GM23248 (cell line): ENCODE results near the gene MPC1. TPM values are rescaled to one million over a fixed set of nuclear protein-coding genes. Genes with fewer than 3 reads are reported as not detected.
A peak's percentile ranks its signal among the peaks of the same experiment; 100 is the strongest.

Source experiments
- DNase-seq: peaks from one replicate; pipeline ENCODE4 v3.0.0-alpha.2; 2015
- H2AFZ ChIP-seq: fragments of 200-600 bp; sonication (generic); 2 replicates; pipeline ENCODE4 v1.6.1; 2016; ENCODE audit warnings: antibody characterized with exemption
- H3F3A ChIP-seq: fragments of 200-600 bp; sonication (generic); 2 replicates; pipeline ENCODE4 v1.6.1; 2016; ENCODE audit warnings: mild to moderate bottlenecking, antibody characterized with exemption, mixed run types; ENCODE audit not compliant: insufficient read depth
- H3K27ac ChIP-seq: fragments of 200-600 bp; sonication (generic); 2 replicates; pipeline ENCODE4 v1.5.1; 2016; ENCODE audit warnings: mild to moderate bottlenecking
- H3K27me3 ChIP-seq: fragments of 200-600 bp; sonication (generic); replicated peaks from 2 replicates; pipeline ENCODE4 v1.6.1; 2016; ENCODE audit warnings: mild to moderate bottlenecking; ENCODE audit not compliant: insufficient read depth
- H3K36me3 ChIP-seq: fragments of 200-600 bp; sonication (generic); 2 replicates; pipeline ENCODE4 v1.6.1; 2016; ENCODE audit warnings: low read depth, mild to moderate bottlenecking
- H3K4me1 ChIP-seq: fragments of 200-600 bp; sonication (generic); 2 replicates; pipeline ENCODE4 v1.6.1; 2016; ENCODE audit warnings: mild to moderate bottlenecking; ENCODE audit not compliant: insufficient read depth
- H3K4me2 ChIP-seq: fragments of 200-600 bp; sonication (generic); one replicate; pipeline ENCODE4 v1.6.1; 2016; ENCODE audit warnings: mild to moderate bottlenecking; ENCODE audit not compliant: unreplicated experiment
- H3K4me3 ChIP-seq: fragments of 200-600 bp; sonication (generic); 2 replicates; pipeline ENCODE4 v1.5.1; 2016; ENCODE audit warnings: mild to moderate bottlenecking
- H3K79me2 ChIP-seq: fragments of 200-600 bp; sonication (generic); 2 replicates; pipeline ENCODE4 v1.6.1; 2016; ENCODE audit warnings: mild to moderate bottlenecking; ENCODE audit not compliant: insufficient read depth
- H3K9ac ChIP-seq: fragments of 200-600 bp; sonication (generic); 2 replicates; pipeline ENCODE4 v1.6.1; 2016; ENCODE audit warnings: mild to moderate bottlenecking
- H3K9me2 ChIP-seq: fragments of 200-600 bp; sonication (generic); 2 replicates; pipeline ENCODE4 v1.6.1; 2016; ENCODE audit warnings: mixed run types, mild to moderate bottlenecking, moderate library complexity; ENCODE audit not compliant: insufficient read depth
- H3K9me3 ChIP-seq: fragments of 200-600 bp; sonication (generic); one replicate; pipeline ENCODE4 v1.6.1; 2017; ENCODE audit warnings: low read depth
- H4K20me1 ChIP-seq: fragments of 200-600 bp; sonication (generic); 2 replicates; pipeline ENCODE4 v1.6.0; 2016; ENCODE audit not compliant: insufficient read depth
- EZH2 ChIP-seq: fragments of 200-600 bp; sonication (generic); IDR thresholded peaks from 2 replicates; pipeline ENCODE4 v1.6.1; 2018; ENCODE audit warnings: antibody characterized with exemption, mild to moderate bottlenecking; ENCODE audit not compliant: insufficient read depth, poor library complexity, severe bottlenecking
- EZH2phosphoT487 ChIP-seq: fragments of 200-600 bp; sonication (generic); IDR thresholded peaks from 2 replicates; pipeline ENCODE4 v1.6.1; 2018; ENCODE audit warnings: antibody characterized with exemption, moderate library complexity, mild to moderate bottlenecking, low read depth; ENCODE audit not compliant: insufficient read depth
- WGBS, 2 experiments: methylation state at CpG; one replicate each; pipeline ENCODE4 v1.1.6; 2015 to 2017; ENCODE audit warnings: low lambda C conversion rate in 2 of 2, low coverage in 1 of 2; ENCODE audit errors: missing lambda C conversion rate in 2 of 2; 5-methylcytosine and 5-hydroxymethylcytosine counted together
- in situ Hi-C: fragments of 300-500 bp; cut with MboI; formaldehyde crosslinking; loops from 2 replicates; pipeline ENCODE4 v1.15.0; 2020
- polyA plus RNA-seq: library from polyadenylated mRNA; unstranded; fragments of >200 nt; fragmentation: Nextera tagmentation; extraction: Ambion mirVana; gene quantifications from 2 replicates; pipeline ENCODE4 v1.2.1, GENCODE V29; 2016
- total RNA-seq: library from RNA; depleted of rRNA; stranded (reverse); fragments of >200 nt; shearing (Covaris generic); gene quantifications from 2 replicates; pipeline ENCODE4 v1.2.3, GENCODE V29; 2014

Gene MPC1
- total and polyA plus RNA-seq, 2 experiments from 2014 or later = 41.9 to 76.2 TPM

- no peak for DNase-seq
- Histone ChIP-seq H3K4me1 (no peaks in the 10 kb centered on the region), H3K27me3 (no peaks in the 10 kb centered on the region), H3K9ac (no peak overlapping the region), H3K4me3 (no peak overlapping the region), H3F3A (no peaks in the 10 kb centered on the region), H4K20me1 (no peaks in the 10 kb centered on the region), H3K9me3 (no peaks in the 10 kb centered on the region), H3K79me2 (no peaks in the 10 kb centered on the region), H2AFZ (no peak overlapping the region), H3K4me2 (no peak overlapping the region), H3K9me2 (no peaks in the 10 kb centered on the region), H3K36me3 (peaks cover 5% of the 10 kb centered on the region; the same call in 1 of the 2 replicates), H3K27ac (no peak overlapping the region)
- WGBS, 2 experiments = 89 to 91% methylated on average over 21 to 22 of the region's 22 CpGs
- TF ChIP-seq EZH2phosphoT487 (no peak), EZH2 (no peak)
- in situ Hi-C loops = no loop called here
Observed at GRCh38 chr6:166423051-166423745, 40.5 kb upstream of the MPC1 start.

GRCh38 chr6:166422201-166422940, 39.6 kb upstream of the MPC1 start:
- 87 to 90% methylated on average over 20 of the region's 20 CpGs for WGBS, 2 experiments
- in situ Hi-C loops = no loop called here
- DNase-seq = no peak
- H3K4me1 ChIP-seq = no peaks in the 10 kb centered on the region
- peaks cover 11% of the 10 kb centered on the region; the same call in 1 of the 2 replicates for H3K36me3 ChIP-seq
- no peaks in the 10 kb centered on the region for H4K20me1 ChIP-seq
- H3K9me2 ChIP-seq = no peaks in the 10 kb centered on the region
- no peak overlapping the region for H3K4me2 ChIP-seq
- no peaks in the 10 kb centered on the region for H3K9me3 ChIP-seq
- no peak overlapping the region for H2AFZ ChIP-seq
- no peaks in the 10 kb centered on the region for H3F3A ChIP-seq
- H3K4me3 ChIP-seq = no peak overlapping the region
- H3K27me3 ChIP-seq = no peaks in the 10 kb centered on the region
- no peak for TF ChIP-seq EZH2
- TF ChIP-seq EZH2phosphoT487 = no peak
- H3K9ac ChIP-seq = no peak overlapping the region
- H3K79me2 ChIP-seq = no peaks in the 10 kb centered on the region
- no peak overlapping the region for H3K27ac ChIP-seq

- H3K27me3 ChIP-seq = no peaks in the 10 kb centered on the region
- no peak overlapping the region for H3K4me3 ChIP-seq
- H3K36me3 ChIP-seq = peaks cover 18% of the 10 kb centered on the region; the same call in 1 of the 2 replicates
- no peak overlapping the region for H3K4me2 ChIP-seq
- H4K20me1 ChIP-seq = no peaks in the 10 kb centered on the region
- H3K9ac ChIP-seq = no peak overlapping the region
- in situ Hi-C loops = no loop called here
- no peaks in the 10 kb centered on the region for H3K9me2 ChIP-seq
- no peaks in the 10 kb centered on the region for H3K4me1 ChIP-seq
- WGBS, 2 experiments = 63 to 69% methylated on average over 6 of the region's 6 CpGs
- H3K79me2 ChIP-seq = no peaks in the 10 kb centered on the region
- no peak overlapping the region for H2AFZ ChIP-seq
- no peaks in the 10 kb centered on the region for H3K9me3 ChIP-seq
- TF ChIP-seq EZH2phosphoT487 (no peak), EZH2 (no peak)
- DNase-seq = peak; percentile 12
- H3K27ac ChIP-seq = no peak overlapping the region
- H3F3A ChIP-seq = no peaks in the 10 kb centered on the region
Observed at GRCh38 chr6:166420351-166420750, 37.6 kb upstream of the MPC1 start.

GRCh38 chr6:166419717-166420116, 37.0 kb upstream of the MPC1 start:
- Histone ChIP-seq H3K36me3 (peaks cover 18% of the 10 kb centered on the region; the same call in 1 of the 2 replicates), H3F3A (no peaks in the 10 kb centered on the region), H3K9ac (no peak overlapping the region), H2AFZ (no peak overlapping the region), H3K27ac (no peak overlapping the region), H3K4me3 (no peak overlapping the region), H3K27me3 (no peaks in the 10 kb centered on the region), H3K4me1 (no peaks in the 10 kb centered on the region), H3K9me3 (no peaks in the 10 kb centered on the region), H4K20me1 (no peaks in the 10 kb centered on the region), H3K9me2 (no peaks in the 10 kb centered on the region), H3K79me2 (no peaks in the 10 kb centered on the region), H3K4me2 (no peak overlapping the region)
- DNase-seq = no peak
- TF ChIP-seq EZH2 (no peak), EZH2phosphoT487 (no peak)
- in situ Hi-C loops = no loop called here
- WGBS, 2 experiments = 87 to 88% methylated on average over 15 of the region's 15 CpGs
